Stimulated activated naive CD4-positive, alpha-beta T cell treated with Interleukin-2 at 50 U/mL for 16 hours (primary cell): ENCODE results near the gene GDPD5.

Source experiments
- DNase-seq: peaks from one replicate; lab custom pipeline; 2025; lab: John Stamatoyannopoulos, UW

GDPD5 gene

DNA sequence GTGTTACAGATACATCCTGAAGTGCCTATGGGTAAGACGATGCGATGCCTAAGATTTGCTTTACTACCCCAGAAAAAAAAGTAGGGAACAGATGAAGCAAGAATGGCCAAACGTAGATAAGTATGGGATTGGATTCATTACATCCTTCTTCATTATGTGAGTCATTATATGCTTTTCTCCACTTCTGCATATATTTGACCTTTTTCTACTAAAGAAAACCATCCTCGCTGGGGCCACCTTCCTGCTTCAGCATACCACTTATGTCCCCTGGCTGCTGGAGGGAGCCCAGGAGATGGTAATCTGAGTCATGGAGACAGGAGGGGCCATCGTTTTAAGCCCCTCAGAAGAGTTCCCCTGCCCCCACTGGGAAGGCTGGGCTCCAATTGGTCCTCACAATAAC is 78.3 kb downstream of the GDPD5 start:
- no peak for DNase-seq

DNA sequence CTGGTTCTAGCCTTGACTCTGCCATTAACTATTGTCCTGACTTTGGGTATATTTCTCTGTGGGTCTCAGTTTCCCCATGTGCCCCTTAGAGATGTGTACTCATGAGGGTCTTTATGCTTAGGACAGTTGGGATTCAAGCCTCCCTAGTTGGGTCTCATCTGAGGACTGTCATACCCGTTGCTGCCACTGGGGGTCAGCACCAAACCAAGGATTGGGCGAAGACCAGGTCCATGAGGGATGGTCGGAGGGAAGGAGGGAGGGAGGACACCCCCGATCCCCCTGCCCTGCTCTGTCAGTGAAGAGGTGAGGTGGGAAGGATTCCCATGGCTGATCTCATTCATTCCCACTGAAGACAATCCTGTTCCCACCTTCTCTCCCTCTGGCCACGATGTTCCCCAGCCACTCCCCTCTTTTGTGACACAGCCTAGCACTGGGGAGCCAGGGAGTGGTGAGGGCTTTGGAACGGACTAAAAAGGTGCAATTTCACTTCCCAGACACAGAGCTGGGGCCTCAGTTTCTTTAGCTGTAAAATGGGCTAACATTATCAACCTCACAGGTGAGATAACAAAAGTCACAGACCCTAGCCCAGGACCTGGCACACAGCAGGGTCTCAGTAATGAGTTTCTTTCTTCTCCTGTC is 80.3 kb downstream of the GDPD5 start:
- peak; percentile 64 for DNase-seq

DNA sequence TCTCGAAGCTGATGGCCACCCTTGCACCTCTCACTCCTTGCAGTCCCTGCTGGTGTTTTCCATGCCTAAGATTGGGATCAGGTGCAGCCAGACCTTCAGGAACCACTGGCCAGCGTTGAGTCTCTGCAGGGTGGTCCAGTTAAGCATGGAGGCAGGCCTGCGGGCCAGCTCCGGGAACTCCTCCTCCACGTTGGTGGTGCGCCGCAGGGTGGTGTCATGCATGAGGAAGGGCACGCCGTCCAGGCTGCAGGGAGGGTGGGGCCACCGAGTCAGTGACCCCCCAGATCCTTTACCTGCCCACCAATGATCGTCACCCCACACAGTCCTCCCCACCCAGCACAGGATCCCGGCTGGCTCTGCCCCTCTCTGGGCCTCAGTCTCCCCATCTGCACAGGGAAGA is 82.7 kb downstream of the GDPD5 start:
- no peak for DNase-seq

DNA sequence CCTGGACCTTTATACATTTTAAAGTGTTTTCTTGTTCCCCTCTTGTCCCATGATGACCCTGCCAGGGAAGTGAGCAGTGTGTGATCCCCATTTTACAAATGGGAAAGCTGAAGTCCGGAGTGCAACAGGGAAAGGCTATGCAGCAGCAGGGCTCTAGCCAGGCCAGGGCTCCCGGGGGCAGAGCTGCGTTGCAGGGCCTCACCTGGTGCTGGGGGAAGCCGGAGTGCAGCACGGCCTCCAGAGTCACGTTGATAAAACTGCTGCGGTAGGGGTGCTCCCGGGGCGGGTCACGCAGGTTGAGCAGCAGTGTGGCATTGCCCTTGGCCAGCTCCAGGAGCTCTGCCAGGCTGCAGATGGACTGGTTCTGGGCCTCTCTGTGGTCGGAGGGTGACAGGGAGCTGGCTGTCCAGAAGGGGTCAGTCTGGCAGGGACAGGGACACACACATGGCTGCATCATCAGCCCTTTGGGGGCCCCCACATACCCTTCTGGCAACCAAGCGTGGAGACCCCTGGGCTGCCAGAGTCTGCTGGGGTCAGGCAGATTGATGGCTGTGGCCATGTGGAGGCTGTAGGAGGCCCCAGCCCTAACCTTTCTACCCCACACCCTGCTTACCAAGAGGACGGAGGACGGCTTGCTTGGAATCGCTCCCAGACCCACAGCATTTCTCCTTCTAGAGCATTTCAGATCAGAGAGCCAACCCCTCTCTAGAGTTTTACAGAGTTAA is 83.4 kb downstream of the GDPD5 start:
- no peak for DNase-seq

DNA sequence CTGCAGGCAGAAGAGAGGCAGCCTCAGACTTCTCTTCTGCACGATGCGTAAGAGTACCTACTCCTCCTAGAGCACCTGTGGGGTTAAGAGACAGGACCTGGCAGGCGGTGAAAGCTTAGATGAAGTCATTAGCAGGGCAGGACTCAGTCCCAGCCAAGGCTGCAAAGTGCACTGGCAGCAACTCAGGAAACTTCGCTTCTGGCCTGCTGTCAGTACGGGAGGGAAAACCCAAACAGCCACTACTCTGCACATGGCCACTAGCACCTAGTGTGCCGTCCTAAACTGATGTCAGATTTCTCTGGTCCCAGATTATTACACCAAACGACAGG is 84.0 kb downstream of the GDPD5 start:
- DNase-seq, result no peak

DNA sequence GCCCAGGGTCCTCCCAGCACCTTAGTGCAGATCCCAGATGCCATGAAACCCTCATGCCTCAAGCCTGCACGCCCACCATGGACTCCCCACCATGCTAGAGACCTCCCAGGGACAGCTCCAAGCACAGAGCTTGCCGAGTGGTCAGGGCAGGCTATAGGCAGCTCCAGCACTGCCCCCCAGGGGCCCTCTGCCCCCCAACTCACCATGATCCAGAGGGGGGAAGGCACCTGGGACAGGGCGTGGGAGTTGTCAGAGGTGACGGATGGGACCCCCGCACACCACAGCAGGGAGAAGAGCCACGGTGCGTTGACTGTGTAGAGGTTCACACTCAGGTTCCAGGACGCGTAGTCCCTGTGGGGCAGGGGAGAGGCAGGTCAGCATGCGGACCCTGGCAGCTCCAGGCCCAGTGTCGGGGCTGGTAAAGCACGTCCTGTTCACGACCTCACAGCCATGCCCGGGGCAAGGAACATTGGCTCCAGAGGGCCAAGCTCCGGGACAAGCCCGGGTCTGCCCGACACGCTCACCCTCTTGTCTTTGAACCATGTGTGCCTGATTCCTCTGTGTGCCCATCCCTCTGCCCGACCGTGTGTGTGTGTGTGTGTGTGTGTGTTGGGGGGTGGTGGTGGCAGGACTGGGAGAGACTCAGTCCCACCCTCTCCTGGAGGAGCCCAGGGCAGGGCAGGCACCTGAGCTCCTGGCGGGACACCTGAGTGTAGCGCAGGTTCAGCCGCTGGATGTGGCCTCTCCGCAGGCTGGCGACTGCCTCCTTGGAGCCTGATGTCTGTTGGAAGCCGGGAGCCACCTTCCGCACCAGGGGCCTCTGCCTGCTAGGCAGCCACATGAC is 84.6 kb downstream of the GDPD5 start:
- no peak for DNase-seq

DNA sequence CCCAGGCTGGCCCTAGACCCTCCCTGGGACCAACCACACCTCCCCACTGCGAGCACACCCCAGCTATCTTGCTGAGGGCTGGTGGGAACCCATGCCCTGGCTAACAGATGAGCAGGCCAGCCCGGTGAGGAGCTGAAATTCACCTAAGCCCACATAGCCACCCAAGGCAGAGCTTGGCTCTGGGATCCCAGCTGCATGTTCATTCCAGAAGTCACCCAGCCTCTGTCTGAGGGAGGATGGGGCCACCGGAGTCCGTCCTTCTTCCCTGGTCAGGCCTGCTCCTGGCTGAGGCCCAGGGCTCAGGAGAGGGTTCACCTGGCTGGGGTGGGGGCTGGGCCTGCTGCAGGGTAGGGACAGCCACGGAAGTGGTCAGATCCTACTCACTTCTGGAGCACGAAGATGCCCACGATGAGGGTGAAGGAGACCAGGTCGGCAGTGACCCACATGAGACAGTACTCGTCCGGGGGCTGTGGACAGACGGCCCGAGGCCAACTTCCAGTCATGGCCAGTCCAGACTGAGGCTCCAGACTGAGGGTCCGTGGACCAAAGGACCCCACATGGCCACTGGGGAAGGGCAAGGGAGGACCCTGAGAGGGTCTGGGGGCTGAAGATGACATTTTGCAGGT is 86.1 kb downstream of the GDPD5 start:
- no peak for DNase-seq

DNA sequence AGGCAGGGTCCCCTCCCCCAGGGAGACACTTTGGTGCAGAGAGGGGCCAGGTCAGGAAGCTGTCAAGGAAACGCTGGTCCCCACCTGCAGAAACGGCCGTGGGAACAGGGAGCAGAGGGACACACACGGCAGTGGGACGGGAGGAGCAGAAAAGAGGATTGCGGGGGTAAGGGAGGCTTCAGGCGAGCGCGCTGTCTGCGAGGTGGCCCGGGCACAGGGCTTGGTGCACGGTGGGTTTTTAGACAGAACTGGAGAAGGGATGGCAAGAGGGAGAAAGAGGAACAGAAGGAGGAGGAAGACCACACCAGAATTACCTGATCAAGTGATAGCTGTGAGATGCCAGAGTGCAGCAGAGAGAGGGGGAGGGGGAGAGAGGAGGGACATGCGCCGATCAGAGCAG is 86.7 kb downstream of the GDPD5 start:
- no peak for DNase-seq

DNA sequence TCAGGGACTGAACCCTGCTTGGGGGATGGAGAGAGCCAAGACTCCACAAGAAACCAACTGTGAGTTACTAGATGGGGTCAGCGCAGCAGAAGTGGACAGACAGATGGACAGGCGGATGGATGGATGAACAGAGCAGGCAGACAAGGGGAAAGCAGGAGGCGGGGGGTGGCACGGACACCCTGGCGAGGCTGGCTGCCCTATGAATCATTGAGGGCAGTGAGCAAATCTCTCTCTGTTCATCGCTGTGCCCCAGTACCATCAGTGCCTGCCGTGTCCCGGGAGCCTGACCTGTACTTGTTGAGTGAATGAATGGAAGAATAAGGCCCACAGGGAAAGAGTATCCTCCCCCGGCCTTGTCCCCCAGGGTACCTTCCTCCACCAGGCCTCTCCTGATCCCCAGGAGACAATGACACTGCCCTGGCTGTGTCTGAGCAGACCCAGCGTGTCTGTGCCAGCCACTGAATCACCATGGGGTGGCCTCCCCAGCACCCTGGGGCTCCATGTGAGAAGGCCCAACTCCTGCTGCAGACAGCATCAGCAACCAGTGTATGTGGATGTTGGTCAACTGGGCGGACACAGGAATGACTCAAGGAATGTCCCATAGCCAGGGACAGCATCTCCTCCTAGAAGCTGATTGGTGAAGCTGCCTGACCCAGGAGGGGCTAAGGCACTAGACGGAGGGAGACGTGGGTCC is 87.6 kb downstream of the GDPD5 start:
- DNase-seq, result no peak

DNA sequence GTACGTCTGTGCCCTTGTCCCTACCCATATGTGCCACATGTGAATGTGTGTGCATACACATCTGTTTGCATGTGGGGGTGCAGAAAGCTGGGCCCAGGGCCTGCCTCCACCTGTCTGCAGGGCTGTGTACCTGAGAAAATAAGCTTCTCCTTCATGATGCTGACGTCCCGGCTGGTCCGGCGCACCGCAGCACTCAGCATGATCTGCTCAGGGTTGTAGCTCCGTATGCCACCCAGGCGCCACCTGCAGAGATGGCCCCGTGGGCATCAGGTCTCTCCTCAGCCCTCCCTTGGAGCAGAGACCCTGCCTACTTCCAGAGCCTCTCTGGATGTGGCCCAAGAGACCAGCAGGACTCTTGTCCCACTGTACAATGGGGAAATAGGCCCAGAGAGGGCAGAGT is 88.9 kb downstream of the GDPD5 start:
- DNase-seq, result no peak

DNA sequence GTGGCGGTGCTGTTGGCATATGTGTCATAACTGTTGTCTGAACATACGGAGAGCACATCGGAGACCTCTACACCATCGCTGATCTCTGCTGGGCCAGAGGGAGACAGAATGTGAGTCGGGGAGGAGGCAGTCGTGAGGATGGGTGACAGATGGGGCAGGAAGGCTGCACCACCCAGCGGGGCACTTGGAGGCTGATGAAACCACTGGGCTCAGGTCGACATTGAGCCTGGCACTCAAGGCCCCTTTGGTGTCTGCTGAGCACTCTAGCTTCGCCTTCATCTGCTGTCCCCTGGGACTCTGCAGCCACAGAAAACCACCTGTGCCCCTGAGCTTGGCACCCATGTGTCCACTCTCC is 90.2 kb downstream of the GDPD5 start:
- DNase-seq, result no peak

DNA sequence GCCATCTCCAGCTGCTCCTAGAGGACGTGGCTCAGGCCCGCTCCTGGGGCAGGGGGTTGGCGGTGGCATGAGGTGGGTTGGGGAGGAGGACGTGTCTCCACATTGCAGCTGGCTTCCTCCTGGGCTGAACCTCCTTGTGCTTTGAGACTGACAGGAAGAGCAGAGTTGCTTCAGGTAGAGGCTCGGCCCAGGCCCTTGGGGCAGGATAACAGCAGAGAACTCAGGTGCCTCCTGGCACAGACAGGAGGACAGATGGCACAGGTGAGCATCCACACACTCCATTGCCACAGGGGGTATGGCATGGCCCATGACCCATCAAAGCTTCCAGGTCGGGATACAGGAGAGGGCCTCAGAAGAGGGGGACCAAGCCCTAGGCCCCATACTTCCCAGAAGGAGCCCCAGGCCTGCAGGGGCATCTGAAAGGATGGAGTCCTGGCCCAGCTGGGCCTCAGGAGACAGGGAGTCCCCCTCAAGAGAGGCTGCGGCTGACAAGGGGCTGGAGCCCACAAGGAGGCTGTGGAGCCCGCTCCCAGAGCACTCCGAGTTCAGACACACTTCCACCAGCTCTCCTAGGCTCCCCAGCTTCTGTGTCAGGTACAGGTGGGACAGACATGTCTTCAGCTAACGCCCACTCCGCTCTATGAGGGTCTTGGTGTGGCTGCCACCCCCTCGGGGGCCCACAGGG is 90.7 kb downstream of the GDPD5 start:
- no peak for DNase-seq

DNA sequence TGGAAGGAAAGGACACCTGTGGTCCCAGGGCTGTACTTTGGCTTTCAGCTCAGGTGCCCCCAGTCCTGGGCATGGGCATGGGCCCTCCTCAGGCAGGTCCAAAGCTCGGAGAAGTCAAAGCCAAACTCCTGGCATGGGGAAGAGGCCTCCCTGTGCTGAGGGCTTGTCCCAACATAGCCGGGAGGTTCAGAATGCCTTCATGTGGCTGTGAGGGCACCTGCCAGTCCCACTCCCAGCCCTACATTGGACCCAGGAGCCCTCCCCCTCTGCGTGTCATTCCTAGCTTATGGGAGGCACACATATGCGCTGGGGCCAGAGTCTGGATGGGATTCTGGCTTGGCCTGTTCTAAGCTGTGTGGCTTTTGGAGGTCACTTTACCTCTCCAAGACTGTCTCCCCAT is 91.7 kb downstream of the GDPD5 start:
- no peak for DNase-seq

DNA sequence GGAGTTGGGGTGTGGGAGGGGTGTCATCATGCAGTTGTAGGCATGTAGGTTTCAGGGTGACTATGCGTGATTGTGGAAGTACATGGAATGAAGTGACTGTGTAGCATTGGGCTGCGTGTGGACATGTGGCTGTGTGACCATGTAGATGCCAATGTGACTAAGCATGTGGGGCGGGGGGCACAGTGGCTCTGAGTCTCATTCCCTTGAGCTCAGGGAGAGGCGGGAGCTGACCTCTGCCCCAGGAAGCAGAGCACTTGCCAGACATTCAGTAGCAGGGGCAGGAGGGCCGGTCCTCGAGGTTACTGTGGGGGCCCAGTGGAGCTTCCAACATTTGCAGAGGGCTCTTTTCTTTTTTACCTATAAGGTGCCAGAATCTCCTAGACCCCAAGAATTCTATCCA is 92.3 kb downstream of the GDPD5 start:
- no peak for DNase-seq

DNA sequence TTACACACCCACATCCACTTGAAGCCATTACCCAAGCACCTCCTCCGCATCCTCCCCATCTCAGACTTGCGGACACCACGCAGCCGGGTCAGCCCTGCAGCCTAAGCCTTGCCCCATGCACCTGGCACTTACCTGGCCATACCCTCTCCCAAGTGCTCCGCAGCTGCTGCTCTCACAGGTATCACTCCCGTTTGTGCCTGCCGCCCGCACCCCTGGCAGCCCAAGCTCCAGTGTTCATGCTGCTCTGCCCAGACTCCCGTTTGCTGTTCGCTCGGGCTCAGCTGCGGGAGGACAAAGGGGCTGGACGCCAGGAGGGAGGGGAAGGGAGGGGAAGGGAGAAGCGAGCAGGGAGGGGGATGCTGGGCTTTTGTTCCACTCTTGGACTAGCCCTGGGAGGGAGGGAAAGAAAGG is 92.8 kb downstream of the GDPD5 start, which contains the start of gene KLHL35:
Gene KLHL35, minus strand, starts transcription at position 293 of the 411 bp plus-strand sequence. CDS start 2,574 bp downstream, outside the sequence.
- DNase-seq, result no peak

DNA sequence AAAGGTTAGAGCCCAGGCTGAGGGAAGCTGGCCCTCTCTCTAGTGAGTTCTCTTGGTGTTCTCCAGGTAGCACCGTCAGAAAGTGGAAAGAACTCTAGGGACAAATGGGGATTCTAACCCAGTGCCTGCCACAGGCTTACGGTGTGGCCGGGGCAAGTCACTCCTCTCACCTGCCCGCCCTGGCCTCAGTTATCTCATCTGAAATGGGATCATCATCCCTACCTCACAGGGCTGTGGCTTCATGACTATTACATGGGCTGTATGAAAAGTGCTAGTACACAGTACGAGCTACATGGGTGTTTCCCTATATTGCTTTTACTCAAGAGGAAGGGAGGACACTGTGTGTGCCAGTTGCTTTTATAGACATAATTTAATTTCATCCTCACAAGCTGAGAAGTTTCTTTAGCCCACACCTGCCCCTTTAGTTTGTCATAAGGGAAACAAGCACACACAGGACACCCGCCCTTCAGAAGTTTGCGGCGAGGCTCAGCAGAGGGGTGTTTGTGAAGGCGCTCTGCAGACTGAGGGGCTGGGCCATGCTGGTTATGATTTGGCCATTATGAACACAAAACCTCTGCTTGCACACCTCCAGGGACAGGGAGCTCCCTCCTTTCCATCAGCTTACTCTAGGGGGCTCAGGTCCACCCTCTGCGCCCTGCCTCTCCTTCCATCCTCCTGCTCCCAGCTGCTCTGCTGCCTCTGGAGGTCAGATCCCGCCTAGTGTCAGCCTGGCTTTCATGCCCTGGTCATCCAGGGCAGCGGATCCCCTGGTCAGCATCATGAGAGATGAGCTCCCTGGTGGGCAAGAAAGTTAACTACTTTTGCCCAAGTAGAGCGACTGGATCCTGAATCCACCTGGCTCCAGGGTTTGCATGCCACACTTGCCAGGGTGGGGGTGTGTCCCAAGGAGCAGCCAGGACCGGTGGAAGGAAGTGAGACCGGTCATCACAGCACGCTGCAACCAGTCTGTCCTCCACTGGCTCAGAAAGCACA is 93.9 kb downstream of the GDPD5 start:
- no peak for DNase-seq

DNA sequence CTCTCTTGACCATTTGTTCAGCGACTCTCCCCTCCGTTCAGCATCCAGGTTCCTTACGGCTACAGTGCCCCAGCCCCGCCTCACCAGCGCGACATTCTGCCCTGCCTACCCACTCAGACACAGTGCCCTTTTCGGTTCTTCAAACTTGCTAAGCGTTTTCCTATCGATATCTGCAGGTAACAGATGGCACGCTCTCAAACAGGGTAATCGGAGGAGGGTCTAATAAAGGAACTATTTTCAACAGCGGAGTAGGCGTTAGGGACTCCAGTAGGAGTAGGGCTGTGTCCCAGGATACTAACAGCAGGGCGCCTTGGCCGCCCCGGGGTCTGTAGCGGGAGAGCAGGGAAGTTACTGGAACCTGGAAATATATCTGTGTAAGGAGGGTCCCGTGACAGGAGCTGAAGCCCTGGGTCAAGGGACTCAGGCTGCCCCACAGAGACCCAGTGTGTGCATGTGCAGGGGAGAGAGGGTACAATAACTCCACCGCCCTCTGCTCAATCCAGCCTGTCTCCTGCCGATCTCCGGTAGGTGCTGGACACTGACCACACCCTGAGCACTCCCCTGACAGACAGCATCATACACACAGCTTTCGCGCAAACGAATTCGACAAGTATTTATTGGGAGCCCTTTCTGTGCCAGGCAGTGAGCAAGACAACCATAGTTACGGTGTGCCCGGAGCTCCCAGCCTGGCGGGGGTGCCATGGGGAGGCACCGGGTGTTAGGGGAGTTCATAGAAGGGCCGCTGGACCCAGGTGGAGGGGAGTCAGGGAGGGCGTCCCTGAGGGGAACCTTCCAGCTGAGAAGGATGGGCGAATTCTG is 94.8 kb downstream of the GDPD5 start:
- no peak for DNase-seq

DNA sequence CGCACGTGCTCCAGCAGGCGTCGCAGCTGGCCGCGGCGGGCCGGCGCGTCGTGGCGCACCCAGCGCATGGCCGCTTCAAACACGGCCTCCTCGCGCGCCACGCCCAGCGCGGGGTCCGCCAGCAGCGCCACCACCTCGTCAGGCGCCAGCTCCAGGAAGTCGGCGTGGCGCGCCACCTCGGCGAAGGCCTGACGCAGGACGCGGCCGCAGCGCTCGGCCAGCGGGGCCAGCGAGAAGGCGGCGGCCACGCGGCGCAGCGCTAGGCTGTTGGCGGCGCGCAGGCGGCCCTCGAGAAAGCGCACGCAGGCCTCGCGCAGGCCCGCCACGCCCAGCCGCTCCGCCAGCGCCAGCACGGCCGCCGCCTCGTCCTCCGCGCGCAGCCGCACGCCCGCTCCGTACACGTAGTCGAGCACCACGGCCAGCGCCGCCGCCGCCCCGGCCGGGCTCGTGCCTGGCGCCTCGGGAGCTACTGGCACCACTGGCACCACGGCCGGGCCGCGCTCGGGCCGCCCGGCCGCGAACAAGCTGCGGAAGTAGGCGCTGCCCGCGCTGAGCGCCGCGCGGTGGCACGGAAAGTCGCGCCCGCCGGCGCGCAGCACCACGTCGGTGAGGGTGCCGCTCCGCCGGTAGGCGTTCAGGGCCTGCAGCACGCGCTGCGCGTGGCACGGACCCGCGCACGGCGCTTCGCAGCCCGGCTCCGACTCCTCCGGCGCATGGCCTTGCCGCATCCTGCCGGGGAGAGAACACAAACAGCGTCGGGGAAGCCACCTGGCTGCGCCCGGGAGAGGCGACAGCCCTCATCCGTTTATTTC is 95.6 kb downstream of the GDPD5 start:
- DNase-seq, result peak; percentile 58

DNA sequence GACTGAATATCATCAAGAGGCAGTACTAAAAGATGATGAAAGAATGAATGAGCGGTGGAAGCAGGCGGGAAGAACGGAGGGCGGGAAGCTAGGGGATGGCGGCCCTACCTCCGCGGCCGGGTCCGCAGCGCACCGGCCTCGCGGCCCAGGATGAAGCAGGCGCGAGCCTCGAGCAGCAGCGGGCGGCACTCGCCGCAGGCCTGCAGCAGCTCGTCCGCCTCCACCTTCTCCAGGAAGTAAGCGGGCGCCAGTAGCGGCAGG is 96.2 kb downstream of the GDPD5 start:
- no peak for DNase-seq
